ENCODE results near the gene CNIH2.
"Not testable (repeated sequence)": the region's sequence is repeated elsewhere in the genome, so short reads cannot be mapped to it uniquely, and the experiment has no call there.

CNIH2 gene

DNA sequence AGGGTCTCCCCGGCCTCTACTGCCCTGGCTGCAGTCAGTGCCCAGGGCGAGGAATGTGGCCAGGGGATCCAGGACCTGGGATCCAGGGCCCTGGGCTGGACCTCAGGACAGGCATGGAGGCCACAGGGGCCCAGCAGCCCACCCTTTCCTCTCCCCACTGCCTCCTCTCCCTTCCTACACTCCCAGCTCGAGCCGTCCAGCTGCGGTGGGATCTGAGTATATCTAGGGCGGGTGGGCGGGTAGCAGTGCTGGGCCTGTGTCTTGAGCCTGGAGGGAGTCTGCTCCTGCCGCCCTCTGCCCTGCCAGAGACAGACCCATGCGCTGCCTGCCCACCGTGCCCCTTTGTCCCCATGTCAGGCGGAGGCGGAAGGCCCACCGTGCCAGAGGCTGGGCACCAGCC, 1.4 kb upstream of the CNIH2 start:
- DNase-seq (ENCODE audit: low read depth in 2 of 2) = not testable (repeated sequence)

DNA sequence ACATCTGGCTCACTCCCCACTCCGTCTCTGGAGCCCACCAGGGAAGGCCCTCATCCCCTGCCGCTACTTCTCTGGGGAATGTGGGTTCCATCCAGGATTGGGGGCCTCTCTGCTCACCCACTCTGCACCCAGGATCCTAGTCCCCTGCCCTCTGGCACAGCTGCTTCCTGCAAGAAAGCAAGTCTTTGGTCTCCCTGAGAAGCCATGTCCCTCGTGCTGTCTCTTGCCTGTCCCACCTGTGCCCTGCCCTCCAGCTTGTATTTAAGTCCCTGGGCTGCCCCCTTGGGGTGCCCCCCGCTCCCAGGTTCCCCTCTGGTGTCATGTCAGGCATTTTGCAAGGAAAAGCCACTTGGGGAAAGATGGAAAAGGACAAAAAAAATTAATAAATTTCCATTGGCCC, 911 bp upstream of the CNIH2 start:
- not testable (repeated sequence) for DNase-seq (ENCODE audit: low read depth in 2 of 2)

GRCh38 chr11:66278363-66279091, 552 bp downstream of the CNIH2 start:
- no peak for DNase-seq (ENCODE audit: low read depth in 2 of 2)

DNA sequence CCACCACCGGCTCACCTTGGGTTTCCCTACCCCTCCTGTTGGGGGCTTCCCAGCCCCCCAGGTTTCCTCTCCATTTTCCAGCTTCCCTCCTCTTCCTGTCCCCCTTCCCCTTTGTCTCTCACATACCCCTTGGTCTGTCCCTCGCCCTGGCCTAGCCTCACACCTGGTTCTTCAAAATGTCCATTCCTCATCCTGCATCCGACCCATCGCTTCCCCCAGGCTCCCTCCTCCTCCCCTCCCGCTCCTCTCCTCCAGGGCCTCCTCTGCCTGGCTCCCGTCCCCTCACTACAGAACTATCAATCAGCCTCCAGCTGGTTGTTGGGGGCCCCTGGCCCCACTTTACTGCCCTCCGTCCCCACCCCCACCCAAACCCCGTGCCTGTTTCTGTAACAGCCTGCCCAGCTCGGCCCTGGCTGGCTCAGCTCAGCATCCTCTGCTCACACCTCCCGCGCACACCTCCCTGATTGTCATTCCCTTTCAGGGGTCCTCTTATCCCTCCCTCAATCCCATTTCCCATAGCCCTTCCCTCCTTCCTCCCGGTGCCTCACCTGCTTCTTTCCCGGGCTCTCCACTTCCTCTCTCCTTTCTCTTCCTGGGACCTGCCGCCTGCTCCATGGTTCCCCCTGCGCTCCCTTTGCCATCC, 1.2 kb downstream of the CNIH2 start:
- DNase-seq (ENCODE audit: low read depth in 2 of 2) = no peak

- no peak for DNase-seq (ENCODE audit: low read depth in 2 of 2)
Observed at GRCh38 chr11:66280428-66280827, 2.5 kb downstream of the CNIH2 start.

- DNase-seq (ENCODE audit: low read depth in 2 of 2) = no peak
Observed at GRCh38 chr11:66281001-66281400, 3.0 kb downstream of the CNIH2 start.

DNA sequence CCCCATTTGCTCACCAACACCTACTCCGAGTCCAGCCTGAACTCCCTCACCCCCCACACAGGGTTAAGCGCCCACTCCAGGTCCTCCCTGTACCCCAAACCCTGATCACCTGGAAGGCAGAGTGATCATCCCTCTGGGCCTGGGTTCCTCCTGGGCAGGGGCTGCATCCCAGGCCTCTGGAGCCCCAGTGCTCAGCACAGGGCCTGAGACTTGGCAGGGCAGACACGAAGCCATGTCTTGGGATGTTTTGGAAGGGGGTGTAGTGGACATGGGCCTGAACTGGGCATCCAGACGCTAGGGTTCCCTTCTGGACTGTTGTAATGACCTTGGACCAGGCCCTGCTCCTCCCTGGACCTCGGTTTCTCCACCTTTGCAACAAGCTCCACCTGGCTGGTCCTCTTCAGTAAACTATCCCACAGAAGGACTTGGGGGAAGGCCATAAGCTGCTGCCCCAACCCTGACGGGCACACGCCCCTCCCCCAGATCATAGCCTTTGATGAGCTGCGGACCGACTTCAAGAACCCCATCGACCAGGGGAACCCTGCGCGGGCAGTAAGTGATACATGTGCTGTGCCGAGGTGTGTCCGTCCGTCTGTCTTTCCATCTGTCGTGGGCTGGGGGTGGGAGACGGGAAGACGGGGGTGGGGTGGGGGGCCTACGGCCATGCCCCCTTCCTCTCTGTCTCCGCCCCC, 3.9 kb downstream of the CNIH2 start:
- no peak for DNase-seq (ENCODE audit: low read depth in 2 of 2)

DNA sequence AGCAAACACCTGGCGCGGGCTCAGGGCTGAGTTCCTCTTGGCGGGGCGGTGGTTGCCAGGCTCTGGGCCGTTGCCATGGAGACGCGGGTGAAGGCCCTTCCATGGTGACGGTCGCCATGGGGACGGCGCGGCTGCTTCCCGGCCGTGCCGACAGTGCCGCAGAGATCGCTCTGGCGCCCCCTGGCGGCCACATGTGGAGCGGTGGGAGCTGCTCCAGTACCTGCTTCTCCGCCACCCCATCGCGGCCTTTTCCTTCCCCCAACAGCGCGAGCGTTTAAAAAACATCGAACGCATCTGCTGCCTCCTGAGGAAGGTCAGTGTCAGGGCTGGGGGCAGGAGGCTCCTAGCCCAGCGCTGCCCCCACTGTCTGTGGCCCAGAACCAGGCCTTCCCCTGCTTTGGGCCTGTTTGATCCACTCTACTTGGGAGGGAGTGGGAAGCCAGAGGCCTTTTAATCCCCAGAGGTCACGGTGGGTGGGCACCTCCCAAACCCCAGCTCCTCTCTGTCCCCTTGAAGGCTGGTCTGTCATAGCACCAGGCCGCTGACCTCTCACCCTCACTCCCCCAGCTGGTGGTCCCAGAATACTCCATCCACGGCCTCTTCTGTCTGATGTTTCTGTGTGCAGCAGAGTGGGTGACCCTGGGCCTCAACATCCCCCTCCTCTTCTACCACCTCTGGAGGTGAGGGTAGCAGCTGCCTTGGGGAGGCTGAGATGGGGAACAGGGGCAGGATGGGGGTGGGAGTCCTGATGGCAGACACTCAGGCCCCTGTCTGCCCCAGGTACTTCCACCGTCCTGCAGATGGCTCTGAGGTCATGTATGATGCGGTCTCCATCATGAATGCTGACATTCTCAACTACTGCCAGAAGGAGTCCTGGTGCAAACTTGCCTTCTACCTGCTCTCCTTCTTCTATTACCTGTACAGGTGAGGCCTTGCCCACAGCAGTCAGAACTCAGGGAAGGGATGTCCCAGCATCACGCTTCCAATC, 4.8 kb downstream of the CNIH2 start:
- DNase-seq (ENCODE audit: low read depth in 2 of 2) = peak; percentile 99

- no peak for DNase-seq (ENCODE audit: low read depth in 2 of 2)
Observed at GRCh38 chr11:66283461-66284105, 5.6 kb downstream of the CNIH2 start.

GRCh38 chr11:66284526-66285078, 6.6 kb downstream of the CNIH2 start:
- no peak for DNase-seq (ENCODE audit: low read depth in 2 of 2)

DNA sequence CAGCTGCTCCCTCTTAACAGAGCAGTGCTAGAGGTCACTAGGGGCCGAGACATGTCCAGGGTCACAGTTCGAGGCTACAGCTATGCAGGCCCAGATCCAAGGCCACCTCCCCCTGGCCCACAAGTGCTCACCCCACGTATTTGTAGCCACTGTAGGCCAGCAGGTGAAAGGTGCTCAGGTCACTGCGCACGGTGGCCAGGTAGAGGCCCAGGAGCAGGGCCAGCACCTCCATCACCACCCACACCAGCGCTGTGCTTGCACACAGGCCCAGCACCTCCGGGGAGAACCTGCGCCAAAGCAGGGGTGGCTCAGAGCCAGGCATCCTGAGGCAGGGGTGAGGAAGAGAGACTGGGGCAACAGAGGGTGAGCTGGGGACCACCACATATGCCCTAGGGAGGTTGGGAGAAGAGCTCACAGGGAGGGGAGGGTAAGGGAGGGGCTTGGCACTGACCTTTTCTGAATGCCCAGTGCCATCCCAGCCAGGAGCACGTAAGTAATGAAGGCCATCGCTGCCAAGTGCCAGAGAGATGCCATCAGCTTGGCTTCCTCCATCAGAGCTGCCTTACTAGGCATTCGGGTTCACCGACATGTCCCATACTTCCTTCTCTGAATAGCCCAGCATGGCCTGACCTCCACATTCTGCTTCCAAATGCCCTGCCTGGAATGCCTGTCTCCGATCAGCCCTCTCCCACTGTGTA, 7.4 kb downstream of the CNIH2 start:
- DNase-seq (ENCODE audit: low read depth in 2 of 2) = no peak

- DNase-seq (ENCODE audit: low read depth in 2 of 2) = no peak
Observed at GRCh38 chr11:66286699-66287098, 8.7 kb downstream of the CNIH2 start.

GRCh38 chr11:66287211-66287888, 9.4 kb downstream of the CNIH2 start:
- DNase-seq (ENCODE audit: low read depth in 2 of 2) = no peak

DNA sequence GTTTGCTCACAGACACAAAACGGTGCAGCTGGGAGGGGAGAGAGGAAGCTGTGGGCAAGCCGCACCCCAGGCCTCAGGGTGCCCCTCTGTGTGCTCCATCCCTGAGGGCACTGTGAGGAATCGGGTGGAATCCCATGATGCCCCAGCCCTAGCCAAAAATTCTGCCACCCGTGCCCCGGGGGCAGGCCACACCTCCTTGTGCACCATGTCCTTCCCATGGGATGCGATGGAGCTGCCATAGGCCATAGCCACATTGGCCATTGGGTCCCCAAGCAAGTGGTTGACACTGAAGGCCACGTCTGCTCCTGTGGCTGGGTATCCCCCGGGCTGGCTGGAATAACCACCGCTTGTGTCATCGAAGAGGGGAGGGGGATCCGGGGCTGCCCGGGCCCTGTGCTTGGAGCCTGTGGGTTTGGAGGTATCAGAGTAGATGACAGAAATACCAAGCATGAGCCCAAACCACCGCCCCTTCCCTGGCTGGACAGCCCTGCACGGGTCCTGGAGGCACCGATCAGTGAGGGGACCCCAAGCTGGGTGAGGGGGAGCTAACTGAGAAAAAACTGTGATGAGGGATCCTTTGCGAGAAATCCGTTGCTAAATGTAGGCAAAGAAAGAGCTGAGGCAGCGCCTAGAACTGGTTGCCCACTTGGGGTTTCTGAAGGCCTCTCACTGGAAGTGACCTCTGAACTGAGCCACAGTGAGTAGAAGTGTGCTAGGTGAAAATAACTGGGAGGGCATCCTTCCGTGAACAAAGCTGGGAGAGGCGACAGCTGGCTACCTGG, 10.1 kb downstream of the CNIH2 start:
- DNase-seq (ENCODE audit: low read depth in 2 of 2) = no peak

GRCh38 chr11:66288671-66289547, 10.9 kb downstream of the CNIH2 start, which contains the start of gene YIF1A:
TSS of gene YIF1A (minus strand) at chr11:66289143. CDS start at chr11:66288985, 158 bp downstream.
- DNase-seq (ENCODE audit: low read depth in 2 of 2) = peak; percentile 91 to 94

- DNase-seq (ENCODE audit: low read depth in 2 of 2) = peak in 1 of 2 donors; percentile 53
Observed at GRCh38 chr11:66289548-66290329, 11.8 kb downstream of the CNIH2 start.

DNA sequence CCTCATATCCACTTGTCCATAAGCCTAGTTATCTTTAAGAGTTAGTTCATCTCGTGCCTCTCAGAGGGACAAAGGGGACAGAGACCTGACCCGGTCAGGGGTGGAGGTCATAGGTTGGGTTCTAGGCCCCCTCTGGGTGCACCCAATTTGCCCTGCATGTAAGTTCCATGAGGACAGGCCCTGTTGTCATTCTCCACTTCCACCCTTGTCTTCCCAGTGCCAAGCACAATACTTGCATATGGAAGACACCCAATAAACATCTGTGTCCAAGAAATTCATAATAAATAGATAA, 12.3 kb downstream of the CNIH2 start:
- DNase-seq (ENCODE audit: low read depth in 2 of 2) = no peak
